Neuronal stem cell (in vitro differentiated cells): ENCODE results near the gene PCED1B.

Experiments
- DNase-seq: peaks from one replicate; pipeline ENCODE4 v3.0.0-alpha.2; 2013; ENCODE audit warnings: low spot score
- H2AFZ ChIP-seq: one replicate; pipeline ENCODE4 v1.6.1; 2013; ENCODE audit warnings: mild to moderate bottlenecking, low read length, inconsistent platforms
- H2AK5ac ChIP-seq: 2 replicates; pipeline ENCODE4 v1.6.1; 2013; ENCODE audit warnings: low read depth, mild to moderate bottlenecking, inconsistent platforms, low read length, moderate library complexity, mixed read lengths
- H2BK120ac ChIP-seq: 2 replicates; pipeline ENCODE4 v1.6.1; 2013; ENCODE audit warnings: low read depth, mild to moderate bottlenecking, inconsistent platforms, low read length, moderate library complexity, mixed read lengths
- H2BK12ac ChIP-seq: one replicate; pipeline ENCODE4 v1.6.1; 2013; ENCODE audit warnings: low read length, inconsistent platforms
- H2BK15ac ChIP-seq: 2 replicates; pipeline ENCODE4 v1.6.1; 2013; ENCODE audit warnings: mild to moderate bottlenecking, low read length, inconsistent platforms, mixed read lengths
- H2BK5ac ChIP-seq: one replicate; pipeline ENCODE4 v1.6.1; 2013; ENCODE audit warnings: inconsistent platforms, mild to moderate bottlenecking, low read length, moderate library complexity
- H3K14ac ChIP-seq: one replicate; pipeline ENCODE4 v1.6.1; 2013; ENCODE audit warnings: low read length, inconsistent platforms
- H3K18ac ChIP-seq: 2 replicates; pipeline ENCODE4 v1.6.1; 2013; ENCODE audit warnings: low read length, inconsistent platforms
- H3K23ac ChIP-seq: 2 replicates; pipeline ENCODE4 v1.6.1; 2013; ENCODE audit warnings: low read depth, mild to moderate bottlenecking, mixed read lengths, low read length, inconsistent platforms; ENCODE audit not compliant: poor library complexity
- H3K27ac ChIP-seq: replicated peaks from 3 replicates; pipeline ENCODE4 v1.5.1; 2013; ENCODE audit warnings: low read length, inconsistent platforms
- H3K27me3 ChIP-seq, 3 experiments: 2 replicates each; pipeline ENCODE4 v1.6.1; 2013; ENCODE audit warnings: low read length in 3 of 3, mild to moderate bottlenecking in 2 of 3, inconsistent platforms in 1 of 3, low read depth in 1 of 3, mixed read lengths in 1 of 3, moderate library complexity in 1 of 3; ENCODE audit not compliant: control insufficient read depth in 3 of 3, insufficient read depth in 3 of 3
- H3K36me3 ChIP-seq, 2 donors: replicated peaks in 1 of 2; 2 replicates each; pipeline ENCODE4 v1.6.1; 2013; ENCODE audit warnings: low read length in 2 of 2; ENCODE audit not compliant: control insufficient read depth in 2 of 2, insufficient read depth in 2 of 2
- H3K4ac ChIP-seq: 2 replicates; pipeline ENCODE4 v1.6.1; 2013; ENCODE audit warnings: inconsistent platforms, mild to moderate bottlenecking, low read length, moderate library complexity
- H3K4me1 ChIP-seq, 2 donors: 1 replicate in 1 of 2; 2 replicates in 1 of 2; pipeline ENCODE4 v1.6.1; 2013; ENCODE audit warnings: low read length in 2 of 2, low read depth in 1 of 2; ENCODE audit not compliant: control insufficient read depth in 2 of 2, insufficient read depth in 1 of 2
- H3K4me2 ChIP-seq: one replicate; pipeline ENCODE4 v1.6.1; 2013; ENCODE audit warnings: mild to moderate bottlenecking, low read length, inconsistent platforms; ENCODE audit not compliant: insufficient read depth, poor library complexity, severe bottlenecking
- H3K4me3 ChIP-seq, 2 donors: 2 replicates each; pipeline ENCODE4 v1.5.1; 2013; ENCODE audit warnings: low read length in 2 of 2, mild to moderate bottlenecking in 2 of 2, inconsistent platforms in 1 of 2, moderate library complexity in 1 of 2
- H3K79me1 ChIP-seq: one replicate; pipeline ENCODE4 v1.6.1; 2013; ENCODE audit warnings: low read depth, mild to moderate bottlenecking, inconsistent platforms, low read length, moderate library complexity
- H3K9ac ChIP-seq: one replicate; pipeline ENCODE4 v1.6.1; 2013; ENCODE audit warnings: mild to moderate bottlenecking, low read depth, low read length, inconsistent platforms; ENCODE audit not compliant: poor library complexity
- H3K9me3 ChIP-seq, 2 donors: replicated peaks in 1 of 2; 2 replicates each; pipeline versions ENCODE3 to v1.6.1; 2013; ENCODE audit warnings: low read length in 2 of 2, mild to moderate bottlenecking in 2 of 2, inconsistent platforms in 1 of 2, low read depth in 1 of 2, mixed read lengths in 1 of 2, moderate library complexity in 1 of 2; ENCODE audit not compliant: control insufficient read depth in 2 of 2, insufficient read depth in 1 of 2
- H4K8ac ChIP-seq: one replicate; pipeline ENCODE4 v1.6.1; 2013; ENCODE audit warnings: low read depth, mild to moderate bottlenecking, inconsistent platforms, low read length, moderate library complexity
- H4K91ac ChIP-seq: one replicate; pipeline ENCODE4 v1.6.1; 2013; ENCODE audit warnings: low read length, low read depth, mild to moderate bottlenecking, inconsistent platforms; ENCODE audit not compliant: poor library complexity
- WGBS, 2 donors: extraction: QIAGEN DNeasy Blood & Tissue Kit; methylation state at CpG; one replicate each; pipeline ENCODE4 v1.1.7; 2013; ENCODE audit warnings: missing lambda C conversion rate in 2 of 2, mixed read lengths in 1 of 2; ENCODE audit not compliant: insufficient read length in 2 of 2, insufficient replicate concordance in 1 of 2; ENCODE audit errors: extremely low coverage in 2 of 2; 5-methylcytosine and 5-hydroxymethylcytosine counted together

PCED1B gene

DNA sequence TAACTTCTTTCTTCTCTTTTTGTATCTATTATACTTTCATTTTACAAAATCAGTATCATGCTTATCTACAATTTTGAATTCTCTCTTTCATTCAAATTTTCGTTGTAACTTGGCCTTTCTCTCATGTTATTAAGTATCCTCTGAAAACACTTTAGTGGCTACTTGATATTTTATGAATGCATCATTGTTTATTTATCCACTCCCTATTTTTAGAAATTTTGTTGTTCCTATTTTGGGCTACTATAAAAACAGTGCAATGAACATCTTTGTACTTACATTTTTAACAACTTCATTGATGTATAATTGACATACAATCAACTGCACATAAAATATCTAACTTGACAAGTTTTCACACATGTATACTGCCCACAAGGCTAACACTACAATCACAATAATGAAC is 44.3 kb downstream of the PCED1B start:
- no peak overlapping the region for H3K4me2 ChIP-seq
- no peak for DNase-seq
- no CpG with 5 or more reads among the region's 1 CpG for WGBS, 2 donors

DNA sequence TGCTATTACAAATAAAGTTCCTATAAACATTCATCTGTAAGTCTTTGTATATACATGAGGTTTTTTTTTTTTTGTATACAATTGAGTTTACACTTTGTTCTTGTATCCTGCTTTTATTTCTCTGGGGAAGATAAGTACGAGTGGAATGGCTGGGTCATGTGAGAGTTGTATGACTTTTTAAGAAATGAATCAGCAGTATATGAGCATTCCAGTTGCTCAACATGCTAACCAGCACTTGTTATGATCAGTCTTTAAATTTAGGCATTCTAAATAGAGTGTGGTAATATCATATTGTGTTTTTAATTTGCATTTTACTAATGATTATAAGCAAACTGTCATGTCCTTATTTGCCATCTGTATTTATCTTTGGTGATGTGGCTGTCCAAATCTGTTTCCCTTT is 45.0 kb downstream of the PCED1B start:
- Histone ChIP-seq H3K4ac (no peak overlapping the region), H3K27me3 (no peaks in the 10 kb centered on the region), H3K14ac (no peak overlapping the region), H3K4me2 (no peak overlapping the region), H3K27ac (no peak overlapping the region), H2BK120ac (no peak overlapping the region), H3K9me3 (no peaks in the 10 kb centered on the region), H4K8ac (no peak overlapping the region), H3K23ac (no peak overlapping the region), H2AFZ (no peak overlapping the region), H3K4me3 (no peak overlapping the region), H2BK12ac (no peak overlapping the region), H2AK5ac (no peak overlapping the region), H2BK5ac (no peak overlapping the region), H4K91ac (no peak overlapping the region), H2BK15ac (no peak overlapping the region), H3K79me1 (no peaks in the 10 kb centered on the region), H3K18ac (no peak overlapping the region), H3K9ac (no peak overlapping the region), H3K36me3 (no peaks in the 10 kb centered on the region), H3K4me1 (no peaks in the 10 kb centered on the region)
- DNase-seq: no peak
- WGBS, 2 donors: no CpG with 5 or more reads among the region's 1 CpG

More for the DNA sequence above, 44.3 kb downstream of the PCED1B start:
- Histone ChIP-seq H3K27me3 (no peaks in the 10 kb centered on the region), H3K4me1 (no peaks in the 10 kb centered on the region), H3K4me3 (no peak overlapping the region), H4K91ac (no peak overlapping the region), H2BK5ac (no peak overlapping the region), H3K9ac (no peak overlapping the region), H2BK15ac (no peak overlapping the region), H3K79me1 (no peaks in the 10 kb centered on the region), H2AK5ac (no peak overlapping the region), H3K18ac (no peak overlapping the region), H2BK120ac (no peak overlapping the region), H3K23ac (no peak overlapping the region), H4K8ac (no peak overlapping the region), H2AFZ (no peak overlapping the region), H3K9me3 (no peaks in the 10 kb centered on the region), H3K27ac (no peak overlapping the region), H2BK12ac (no peak overlapping the region), H3K4ac (no peak overlapping the region), H3K36me3 (no peaks in the 10 kb centered on the region), H3K14ac (no peak overlapping the region)

DNA sequence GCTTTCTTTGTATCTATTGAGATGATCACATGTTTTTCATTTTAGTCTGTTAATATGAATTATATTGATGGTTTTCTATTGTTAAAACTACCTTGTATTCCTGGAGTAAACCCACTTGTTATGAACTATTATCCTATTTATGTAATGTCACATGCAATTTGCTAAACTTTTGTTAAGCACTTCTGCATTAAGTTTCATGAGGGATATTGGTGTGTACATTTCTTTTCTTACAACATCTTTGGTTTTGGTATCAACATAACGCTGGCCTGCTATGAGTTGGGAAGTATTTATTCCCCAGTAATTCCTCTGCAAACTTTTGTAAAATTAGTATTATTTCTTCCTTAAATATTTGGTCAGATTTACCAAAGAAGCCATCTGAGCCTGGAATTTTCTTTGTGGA is 46.8 kb downstream of the PCED1B start:
- Histone ChIP-seq H4K91ac (no peak overlapping the region), H3K9me3 (no peaks in the 10 kb centered on the region), H3K27me3 (no peaks in the 10 kb centered on the region), H3K9ac (no peak overlapping the region), H2AK5ac (no peak overlapping the region), H3K18ac (no peak overlapping the region), H3K4me3 (no peak overlapping the region), H2BK12ac (no peak overlapping the region), H3K36me3 (no peaks in the 10 kb centered on the region), H2AFZ (no peak overlapping the region), H2BK15ac (no peak overlapping the region), H3K4ac (no peak overlapping the region), H4K8ac (no peak overlapping the region), H3K14ac (no peak overlapping the region), H3K79me1 (no peaks in the 10 kb centered on the region), H3K4me1 (no peaks in the 10 kb centered on the region), H3K4me2 (no peak overlapping the region), H2BK120ac (no peak overlapping the region), H3K27ac (no peak overlapping the region), H2BK5ac (no peak overlapping the region), H3K23ac (no peak overlapping the region)
- no peak for DNase-seq
- no CpG with 5 or more reads among the region's 1 CpG for WGBS, 2 donors

DNA sequence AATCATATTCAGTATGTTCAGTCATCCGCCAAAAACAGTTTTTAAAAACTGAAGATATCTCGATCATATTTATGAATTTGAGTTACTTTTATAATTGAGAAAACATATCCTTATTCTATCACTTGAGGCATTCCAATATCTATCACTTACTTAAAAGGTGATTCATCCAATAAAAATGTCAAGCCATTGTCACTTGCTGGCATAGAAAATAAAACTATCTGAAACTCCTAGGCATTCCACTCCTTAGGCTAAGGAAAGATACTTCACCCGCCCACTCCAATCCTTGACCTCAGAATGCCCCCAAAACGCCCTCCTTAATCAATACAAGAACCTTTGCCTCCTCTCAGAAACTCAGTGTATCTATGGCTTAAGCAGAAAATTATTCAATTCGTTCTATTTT is 51.6 kb downstream of the PCED1B start:
- Histone ChIP-seq H2BK12ac (no peak overlapping the region), H2BK120ac (no peak overlapping the region), H3K36me3 (no peaks in the 10 kb centered on the region), H3K4ac (no peak overlapping the region), H3K79me1 (no peaks in the 10 kb centered on the region), H2AK5ac (no peak overlapping the region), H2BK5ac (no peak overlapping the region), H3K14ac (no peak overlapping the region), H3K23ac (no peak overlapping the region), H4K91ac (no peak overlapping the region), H2AFZ (no peak overlapping the region), H3K4me3 (no peak overlapping the region), H3K9ac (no peak overlapping the region), H3K4me1 (no peaks in the 10 kb centered on the region), H3K27me3 (no peaks in the 10 kb centered on the region), H3K18ac (no peak overlapping the region), H2BK15ac (no peak overlapping the region), H3K9me3 (no peaks in the 10 kb centered on the region), H3K27ac (no peak overlapping the region), H3K4me2 (no peak overlapping the region), H4K8ac (no peak overlapping the region)
- DNase-seq: no peak
- no CpG with 5 or more reads among the region's 5 CpGs for WGBS, 2 donors
